ENCODE data around the gene SAMD13.
A peak's percentile ranks its signal among the peaks of the same experiment; 100 is the strongest.

The SAMD13 gene

DNA sequence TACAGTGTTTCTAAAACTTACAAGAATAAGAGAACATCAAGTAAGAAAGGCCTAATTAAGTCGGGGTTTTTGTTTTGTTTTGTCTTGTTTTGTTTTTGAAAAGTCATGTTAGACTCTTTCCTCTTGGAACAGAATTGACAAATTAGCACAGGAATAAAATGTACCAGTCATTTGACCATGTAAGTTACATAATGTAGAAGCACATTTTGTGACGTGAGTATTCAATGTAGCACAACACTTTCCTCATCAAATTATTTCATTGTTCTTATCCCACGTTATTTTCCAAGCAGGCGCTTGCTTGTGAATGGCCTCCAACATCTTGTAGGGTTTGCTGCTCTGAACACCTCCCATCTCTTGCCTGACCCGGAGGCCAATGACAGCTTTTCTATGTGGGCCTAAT, 62.1 kb downstream of the SAMD13 start:
- in situ Hi-C loops (cut with HindIII; ENCODE audit: low sequenced_read_pairs) = no loop called here
- TF ChIP-seq, protein P1, sequence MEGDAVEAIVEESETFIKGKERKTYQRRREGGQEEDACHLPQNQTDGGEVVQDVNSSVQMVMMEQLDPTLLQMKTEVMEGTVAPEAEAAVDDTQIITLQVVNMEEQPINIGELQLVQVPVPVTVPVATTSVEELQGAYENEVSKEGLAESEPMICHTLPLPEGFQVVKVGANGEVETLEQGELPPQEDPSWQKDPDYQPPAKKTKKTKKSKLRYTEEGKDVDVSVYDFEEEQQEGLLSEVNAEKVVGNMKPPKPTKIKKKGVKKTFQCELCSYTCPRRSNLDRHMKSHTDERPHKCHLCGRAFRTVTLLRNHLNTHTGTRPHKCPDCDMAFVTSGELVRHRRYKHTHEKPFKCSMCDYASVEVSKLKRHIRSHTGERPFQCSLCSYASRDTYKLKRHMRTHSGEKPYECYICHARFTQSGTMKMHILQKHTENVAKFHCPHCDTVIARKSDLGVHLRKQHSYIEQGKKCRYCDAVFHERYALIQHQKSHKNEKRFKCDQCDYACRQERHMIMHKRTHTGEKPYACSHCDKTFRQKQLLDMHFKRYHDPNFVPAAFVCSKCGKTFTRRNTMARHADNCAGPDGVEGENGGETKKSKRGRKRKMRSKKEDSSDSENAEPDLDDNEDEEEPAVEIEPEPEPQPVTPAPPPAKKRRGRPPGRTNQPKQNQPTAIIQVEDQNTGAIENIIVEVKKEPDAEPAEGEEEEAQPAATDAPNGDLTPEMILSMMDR (IDR thresholded peaks at IDR 0.05; ENCODE audit: low read depth, low read length) = no peak
- no peak for DNase-seq (ENCODE audit: low read depth, low spot score)
- no peak overlapping the region for H3K4me3 ChIP-seq (ENCODE audit: low read depth, low read length)

DNA sequence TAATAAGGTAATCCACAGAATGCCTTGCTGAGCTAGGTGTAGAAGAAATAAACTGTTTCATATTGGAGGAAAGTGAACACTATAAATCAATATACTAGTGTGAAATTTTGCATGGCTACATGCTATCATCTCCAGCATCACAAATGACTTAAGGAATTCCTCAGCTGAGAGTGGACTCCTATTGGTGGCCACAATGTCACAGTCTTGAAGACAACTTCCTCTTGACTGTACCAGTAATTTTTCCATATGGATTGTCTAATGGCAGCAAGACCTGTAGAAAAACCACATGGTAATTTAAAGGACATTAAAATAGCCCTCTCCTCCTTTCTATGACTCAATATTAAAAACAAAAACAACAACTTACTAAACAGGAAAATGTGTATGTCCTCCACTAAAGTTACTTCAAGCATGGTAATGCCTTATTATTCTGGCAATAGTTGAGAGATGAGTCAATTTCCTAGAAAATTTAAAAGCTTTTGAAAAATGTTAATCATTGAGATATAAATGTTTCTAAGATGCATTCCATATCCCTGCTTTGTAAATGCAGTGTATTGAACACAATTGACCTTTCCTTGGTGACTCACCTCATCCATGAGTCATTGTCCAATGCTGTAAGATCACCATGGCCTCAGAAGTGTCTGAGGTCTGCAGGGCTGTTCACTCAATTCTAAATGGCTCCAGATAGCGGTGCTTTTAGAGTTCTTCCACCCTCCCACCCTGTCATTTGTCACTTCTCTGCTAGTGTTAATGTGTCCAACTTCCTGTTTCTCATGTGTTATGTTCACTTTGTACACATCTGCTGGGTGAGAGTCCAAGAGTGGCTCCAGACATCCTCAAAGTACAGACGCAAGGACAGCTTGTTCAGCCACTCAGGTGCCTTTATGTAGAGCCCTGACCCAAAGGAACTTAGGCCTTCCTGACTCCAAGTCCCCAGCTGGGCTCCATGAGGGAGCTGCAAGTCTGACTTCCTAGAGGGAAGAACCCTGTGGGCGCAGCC, 64.0 kb downstream of the SAMD13 start:
- TF ChIP-seq, protein P1 (IDR thresholded peaks at IDR 0.05; ENCODE audit: low read depth, low read length) = no peak
- no peak overlapping the region for H3K4me3 ChIP-seq (ENCODE audit: low read depth, low read length)
- in situ Hi-C loops (cut with HindIII; ENCODE audit: low sequenced_read_pairs) = no loop called here
- peak; percentile 96 for DNase-seq (ENCODE audit: low read depth, low spot score)

DNA sequence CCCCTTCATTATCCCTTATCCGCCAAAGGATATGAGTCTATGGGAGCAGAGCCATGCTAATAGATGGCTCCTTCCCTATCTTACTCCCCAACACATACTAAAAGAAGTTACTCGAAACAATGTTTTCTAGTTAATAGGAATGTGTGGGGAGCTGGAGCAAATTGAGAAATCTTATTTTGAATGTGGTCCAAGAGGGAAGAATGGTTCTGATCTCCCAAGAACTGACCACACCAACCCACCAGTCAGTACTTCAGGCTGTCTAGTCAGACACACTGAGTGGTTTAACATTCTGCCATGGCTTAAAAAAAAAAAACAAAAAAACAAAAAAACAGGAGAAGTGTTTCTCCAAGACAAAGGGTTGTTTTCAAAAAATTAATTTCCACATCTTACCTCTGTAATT, 65.3 kb downstream of the SAMD13 start:
- no peak overlapping the region for H3K4me3 ChIP-seq (ENCODE audit: low read depth, low read length)
- in situ Hi-C loops (cut with HindIII; ENCODE audit: low sequenced_read_pairs) = no loop called here
- TF ChIP-seq, protein P1 (IDR thresholded peaks at IDR 0.05; ENCODE audit: low read depth, low read length) = no peak
- peak; percentile 53 for DNase-seq (ENCODE audit: low read depth, low spot score)

DNA sequence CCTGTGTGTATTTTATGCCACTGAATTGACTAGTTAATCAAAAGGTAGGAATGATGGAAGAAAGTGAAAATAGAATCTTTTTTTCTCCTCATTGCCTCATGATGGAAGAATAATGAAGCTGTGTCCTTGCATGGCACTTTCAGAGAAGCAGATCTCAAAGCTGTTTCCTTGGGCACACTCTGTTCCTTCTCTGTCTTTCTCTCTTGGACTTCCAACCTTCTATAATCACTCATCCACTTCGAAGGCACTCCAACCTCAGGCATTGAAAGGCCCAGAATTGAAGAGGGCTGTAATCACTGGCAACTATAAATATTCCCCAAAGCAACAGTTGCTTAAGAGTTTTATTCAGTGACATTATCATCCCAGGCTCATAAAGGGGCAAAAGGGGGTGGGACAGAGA, 65.7 kb downstream of the SAMD13 start:
- TF ChIP-seq, protein P1 (IDR thresholded peaks at IDR 0.05; ENCODE audit: low read depth, low read length) = no peak
- DNase-seq (ENCODE audit: low read depth, low spot score) = no peak
- no peak overlapping the region for H3K4me3 ChIP-seq (ENCODE audit: low read depth, low read length)
- in situ Hi-C loops (cut with HindIII; ENCODE audit: low sequenced_read_pairs) = no loop called here

DNA sequence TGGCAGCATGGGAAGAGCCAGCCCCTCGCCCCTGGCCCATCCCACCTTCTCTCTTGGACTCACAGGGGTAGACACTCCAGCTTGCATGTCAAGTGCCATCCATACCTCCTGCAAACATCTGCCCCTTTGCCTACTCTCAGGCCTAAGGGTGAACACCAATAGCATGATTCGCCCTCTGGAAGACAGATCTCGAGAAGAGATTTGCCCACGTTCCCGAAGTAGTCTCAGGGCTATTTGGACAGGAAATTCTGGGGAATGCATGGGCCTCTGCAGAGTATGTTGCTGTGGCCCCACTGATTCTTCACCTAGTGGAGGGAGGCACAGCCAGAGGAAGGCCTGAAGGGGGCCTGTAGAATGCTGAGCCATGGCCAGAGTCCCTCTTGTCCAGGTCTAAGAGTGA, 66.9 kb downstream of the SAMD13 start:
- TF ChIP-seq, protein P1 (IDR thresholded peaks at IDR 0.05; ENCODE audit: low read depth, low read length) = no peak
- no peak for DNase-seq (ENCODE audit: low read depth, low spot score)
- in situ Hi-C loops (cut with HindIII; ENCODE audit: low sequenced_read_pairs) = no loop called here
- H3K4me3 ChIP-seq (ENCODE audit: low read depth, low read length) = no peak overlapping the region

DNA sequence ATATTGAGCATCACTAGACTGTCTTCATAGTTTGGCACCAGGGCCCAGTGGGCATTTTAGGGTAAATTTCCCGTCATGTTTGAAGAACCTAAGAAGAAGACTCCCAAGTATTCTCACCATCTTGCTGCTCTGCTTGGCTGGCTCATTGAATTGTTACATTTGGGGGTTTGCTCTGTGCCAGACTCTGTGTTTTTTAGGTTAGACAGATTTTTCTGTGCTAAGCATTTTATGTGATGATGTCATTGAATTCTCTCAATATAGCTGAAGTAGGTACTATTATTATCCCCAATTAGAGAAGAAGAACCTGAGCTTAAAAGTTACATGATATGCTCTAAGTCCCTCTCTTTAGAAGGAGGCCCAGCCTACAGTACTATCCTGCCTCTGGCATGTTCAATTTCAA, 68.8 kb downstream of the SAMD13 start:
- in situ Hi-C loops (cut with HindIII; ENCODE audit: low sequenced_read_pairs) = no loop called here
- H3K4me3 ChIP-seq (ENCODE audit: low read depth, low read length) = no peak overlapping the region
- DNase-seq (ENCODE audit: low read depth, low spot score) = no peak
- TF ChIP-seq, protein P1 (IDR thresholded peaks at IDR 0.05; ENCODE audit: low read depth, low read length) = no peak

Measured in astrocyte of the spinal cord (primary cell).